ACC112 (cell line): Measurements from ENCODE around the gene CNTNAP4.

Experiments used
- H2AFZ ChIP-seq: fragments of 200-600 bp; sonication (generic); one replicate; pipeline ENCODE4 v1.6.0; 2017; ENCODE audit warnings: antibody characterized with exemption, low read length; ENCODE audit not compliant: unreplicated experiment
- H3K27ac ChIP-seq: fragments of 200-600 bp; sonication (generic); 2 replicates; pipeline ENCODE4 v1.5.1; 2014; ENCODE audit warnings: low read depth, mild to moderate bottlenecking, antibody characterized with exemption, low read length, moderate library complexity
- H3K27me3 ChIP-seq: fragments of 200-600 bp; sonication (generic); 2 replicates; pipeline ENCODE4 v1.6.1; 2014; ENCODE audit warnings: mild to moderate bottlenecking, antibody characterized with exemption, low read length, moderate library complexity, mixed read lengths; ENCODE audit not compliant: insufficient read depth
- H3K36me3 ChIP-seq: fragments of 200-600 bp; sonication (generic); 2 replicates; pipeline ENCODE4 v1.6.1; 2016; ENCODE audit warnings: mild to moderate bottlenecking, antibody characterized with exemption, low read length, moderate library complexity, mixed read lengths; ENCODE audit not compliant: insufficient read depth
- H3K4me1 ChIP-seq: fragments of 200-600 bp; sonication (generic); one replicate; pipeline ENCODE4 v1.6.1; 2016; ENCODE audit warnings: low read length, mixed read lengths; ENCODE audit not compliant: insufficient read depth, unreplicated experiment, control insufficient read depth
- H3K4me3 ChIP-seq: fragments of 200-600 bp; sonication (generic); 2 replicates; pipeline ENCODE4 v1.5.1; 2014; ENCODE audit warnings: mild to moderate bottlenecking, low read depth, low read length
- H3K79me2 ChIP-seq: fragments of 200-600 bp; sonication (generic); one replicate; pipeline ENCODE4 v1.6.0; 2016; ENCODE audit warnings: low read length; ENCODE audit not compliant: control insufficient read depth, unreplicated experiment, insufficient read depth

The CNTNAP4 gene

DNA sequence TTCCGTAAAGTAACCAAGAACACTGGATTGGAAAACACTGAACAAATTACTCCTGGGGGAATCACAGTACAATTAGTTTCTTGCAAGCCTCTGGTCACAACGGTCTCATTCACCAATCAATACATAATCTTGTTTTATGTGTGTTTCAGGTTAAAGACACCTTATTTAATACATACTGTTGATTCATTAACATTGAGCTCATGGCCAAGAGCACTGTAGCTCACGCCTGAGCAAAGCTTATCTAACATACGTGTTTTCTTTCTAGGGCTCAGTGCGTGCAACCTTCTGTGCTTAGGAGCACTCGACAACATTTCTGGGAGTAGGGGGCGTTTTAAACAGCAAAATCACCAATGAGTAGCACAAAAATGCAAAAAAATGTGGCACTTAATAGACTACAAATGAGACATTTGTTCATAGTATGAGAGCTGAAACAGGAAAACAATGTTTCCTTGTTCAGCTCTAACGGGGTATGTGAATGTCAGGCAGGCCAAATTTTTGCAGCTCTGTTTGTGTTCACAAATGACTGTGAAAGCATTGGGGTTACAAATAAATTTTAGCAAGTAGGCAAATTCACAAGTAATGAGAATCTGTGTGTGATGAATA is 206.2 kb downstream of the CNTNAP4 start:
- H2AFZ ChIP-seq: no peak overlapping the region
- no peaks in the 10 kb centered on the region for H3K79me2 ChIP-seq
- H3K27ac ChIP-seq: no peak overlapping the region
- no peak overlapping the region for H3K4me3 ChIP-seq
- H3K4me1 ChIP-seq: no peaks in the 10 kb centered on the region
- H3K36me3 ChIP-seq: no peaks in the 10 kb centered on the region
- peaks cover 33% of the 10 kb centered on the region for H3K27me3 ChIP-seq

DNA sequence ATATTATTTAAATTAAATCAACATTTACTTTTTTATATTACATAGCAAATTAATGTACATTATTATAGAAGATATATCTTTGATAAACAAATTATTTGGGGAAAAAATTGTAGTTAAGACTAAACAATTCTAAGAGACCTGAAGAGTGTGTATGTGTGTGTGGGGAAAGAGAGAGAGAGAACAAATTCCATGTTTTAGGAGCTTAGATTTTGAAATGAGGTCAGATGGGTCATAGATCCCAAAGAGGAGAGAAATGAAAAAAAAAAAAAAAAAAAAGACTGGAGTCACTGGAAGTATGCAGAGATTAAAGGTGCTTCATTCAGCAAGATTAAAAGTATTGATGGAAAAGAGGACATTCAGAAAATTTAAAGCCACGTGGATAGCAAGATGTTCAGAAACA is 206.8 kb downstream of the CNTNAP4 start:
- no peak overlapping the region for H3K4me3 ChIP-seq
- no peaks in the 10 kb centered on the region for H3K36me3 ChIP-seq
- no peaks in the 10 kb centered on the region for H3K79me2 ChIP-seq
- H2AFZ ChIP-seq: no peak overlapping the region
- no peak overlapping the region for H3K27ac ChIP-seq
- peaks cover 38% of the 10 kb centered on the region for H3K27me3 ChIP-seq
- H3K4me1 ChIP-seq: no peaks in the 10 kb centered on the region

DNA sequence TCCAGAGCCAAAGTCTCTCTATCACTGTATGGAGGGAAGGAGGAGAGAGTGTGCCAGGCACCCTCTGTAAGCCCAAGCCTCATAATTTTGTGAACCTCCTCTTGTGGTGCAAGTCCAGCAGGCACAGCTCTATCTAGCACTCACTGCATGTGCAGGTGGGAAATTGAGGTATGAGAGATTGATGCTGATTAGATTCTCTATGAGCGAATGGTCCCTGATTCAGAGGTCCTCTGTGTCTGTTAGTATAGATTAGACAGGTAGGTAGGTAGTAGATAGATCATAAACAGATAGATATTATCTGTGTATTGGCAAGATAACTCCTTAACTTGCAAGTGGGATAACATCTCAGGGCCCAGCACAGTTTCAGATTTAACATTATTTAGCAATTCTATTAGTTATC is 209.5 kb downstream of the CNTNAP4 start:
- peaks cover 45% of the 10 kb centered on the region for H3K27me3 ChIP-seq
- no peaks in the 10 kb centered on the region for H3K4me1 ChIP-seq
- H3K27ac ChIP-seq: no peak overlapping the region
- no peak overlapping the region for H3K4me3 ChIP-seq
- no peaks in the 10 kb centered on the region for H3K36me3 ChIP-seq
- H2AFZ ChIP-seq: no peak overlapping the region
- H3K79me2 ChIP-seq: no peaks in the 10 kb centered on the region

DNA sequence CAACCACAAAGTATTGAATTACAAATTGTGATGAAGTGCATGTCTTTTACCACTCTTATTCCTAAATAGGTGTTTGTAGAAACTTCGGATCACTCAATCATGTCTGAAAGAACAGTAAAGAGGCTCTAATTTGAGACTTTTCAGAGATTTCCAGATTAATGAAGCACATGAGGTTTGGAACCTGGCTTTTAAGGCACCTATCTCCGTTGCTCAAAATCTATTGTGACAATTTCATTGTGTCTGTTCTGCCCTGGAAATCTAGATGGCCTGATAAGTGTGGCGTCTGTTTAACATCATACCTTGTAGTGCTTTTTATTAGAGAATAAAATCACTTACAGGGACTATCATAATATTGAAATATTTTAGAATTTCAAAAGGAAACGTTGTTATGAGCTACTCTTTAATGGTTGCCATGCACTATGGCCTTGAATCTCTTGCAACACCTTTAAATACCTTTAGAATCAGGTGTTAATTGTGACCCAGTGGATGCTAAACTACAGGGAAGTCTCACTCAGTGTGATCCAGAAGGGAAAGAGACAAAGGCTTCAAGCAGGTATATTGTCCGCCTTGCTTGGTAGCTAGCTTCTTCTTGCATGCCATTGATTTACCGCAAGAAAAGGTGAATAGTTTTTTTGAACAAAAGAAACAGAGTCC is 210.3 kb downstream of the CNTNAP4 start:
- H3K36me3 ChIP-seq: no peaks in the 10 kb centered on the region
- H3K4me3 ChIP-seq: no peak overlapping the region
- H2AFZ ChIP-seq: no peak overlapping the region
- H3K79me2 ChIP-seq: no peaks in the 10 kb centered on the region
- peaks cover 44% of the 10 kb centered on the region for H3K27me3 ChIP-seq
- H3K4me1 ChIP-seq: no peaks in the 10 kb centered on the region
- no peak overlapping the region for H3K27ac ChIP-seq

DNA sequence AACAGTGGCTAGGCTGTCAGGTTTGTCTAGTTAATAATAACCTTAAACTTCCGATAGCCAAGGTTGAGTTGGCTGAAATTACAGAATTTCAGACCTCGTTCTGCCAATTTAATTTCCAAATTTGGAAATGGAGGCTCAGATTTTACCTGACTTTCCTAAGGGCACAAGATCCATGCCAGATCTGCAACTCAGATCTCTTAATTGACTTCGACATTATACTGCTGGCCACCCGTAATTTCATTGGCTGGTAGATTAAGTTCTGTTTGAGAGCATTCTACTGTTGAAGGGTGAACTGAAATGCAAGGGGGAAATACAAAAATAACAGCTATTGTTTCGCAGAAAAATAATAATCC is 210.8 kb downstream of the CNTNAP4 start:
- no peak overlapping the region for H2AFZ ChIP-seq
- no peaks in the 10 kb centered on the region for H3K79me2 ChIP-seq
- H3K27ac ChIP-seq: no peak overlapping the region
- H3K36me3 ChIP-seq: no peaks in the 10 kb centered on the region
- no peaks in the 10 kb centered on the region for H3K4me1 ChIP-seq
- no peak overlapping the region for H3K4me3 ChIP-seq
- H3K27me3 ChIP-seq: peaks cover 42% of the 10 kb centered on the region

DNA sequence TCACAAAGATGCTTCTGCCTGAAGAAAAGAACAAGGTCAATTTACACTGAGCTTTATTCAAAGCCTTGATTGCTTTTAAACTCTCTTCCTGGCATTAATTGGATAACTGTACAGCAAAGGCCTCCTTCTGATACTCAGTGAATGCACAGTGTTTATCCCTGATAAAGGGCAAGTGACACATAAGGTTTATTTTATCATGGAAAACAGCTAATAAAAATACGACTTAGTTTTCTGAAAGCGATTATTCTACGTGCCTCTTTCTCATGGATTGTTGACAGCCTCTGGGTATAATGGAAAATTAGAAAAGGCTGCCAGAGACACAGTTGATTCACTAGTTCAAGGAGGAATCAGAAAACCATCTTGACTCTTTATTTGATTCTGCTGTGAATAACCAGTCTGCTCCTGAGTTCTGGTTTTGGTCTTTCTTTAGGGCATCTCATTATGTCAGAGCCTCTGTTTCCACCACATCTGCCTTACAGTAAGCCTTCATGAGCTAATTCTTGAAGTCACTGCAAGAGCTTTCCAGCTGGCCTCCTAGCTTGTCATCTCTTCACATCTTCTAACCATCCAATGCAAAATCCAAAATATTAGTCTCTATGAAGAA is 212.9 kb downstream of the CNTNAP4 start:
- no peak overlapping the region for H3K4me3 ChIP-seq
- no peak overlapping the region for H2AFZ ChIP-seq
- peaks cover 38% of the 10 kb centered on the region for H3K27me3 ChIP-seq
- H3K4me1 ChIP-seq: no peaks in the 10 kb centered on the region
- H3K27ac ChIP-seq: no peak overlapping the region
- no peaks in the 10 kb centered on the region for H3K36me3 ChIP-seq
- no peaks in the 10 kb centered on the region for H3K79me2 ChIP-seq

DNA sequence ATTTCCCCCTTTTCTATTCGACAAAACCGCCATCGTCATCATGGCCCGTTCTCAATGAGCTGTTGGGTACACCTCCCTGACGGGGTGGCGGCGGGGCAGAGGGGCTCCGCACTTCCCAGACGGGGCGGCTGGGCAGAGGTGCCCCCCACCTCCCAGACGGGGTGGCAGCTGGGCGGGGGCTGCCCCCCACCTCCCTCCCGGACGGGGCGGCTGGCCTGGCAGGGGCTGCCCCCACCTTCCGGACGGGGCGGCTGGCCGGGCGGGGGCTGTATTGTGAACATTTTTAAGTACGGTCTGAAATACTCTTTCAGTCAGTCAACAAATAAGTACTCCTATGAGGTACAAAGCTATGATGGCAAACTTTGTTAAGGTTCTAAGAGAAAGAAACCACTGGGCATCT is 222.8 kb downstream of the CNTNAP4 start:
- no peaks in the 10 kb centered on the region for H3K27me3 ChIP-seq
- no peaks in the 10 kb centered on the region for H3K4me1 ChIP-seq
- no peak overlapping the region for H2AFZ ChIP-seq
- H3K79me2 ChIP-seq: no peaks in the 10 kb centered on the region
- no peaks in the 10 kb centered on the region for H3K36me3 ChIP-seq
- no peak overlapping the region for H3K4me3 ChIP-seq
- H3K27ac ChIP-seq: no peak overlapping the region

DNA sequence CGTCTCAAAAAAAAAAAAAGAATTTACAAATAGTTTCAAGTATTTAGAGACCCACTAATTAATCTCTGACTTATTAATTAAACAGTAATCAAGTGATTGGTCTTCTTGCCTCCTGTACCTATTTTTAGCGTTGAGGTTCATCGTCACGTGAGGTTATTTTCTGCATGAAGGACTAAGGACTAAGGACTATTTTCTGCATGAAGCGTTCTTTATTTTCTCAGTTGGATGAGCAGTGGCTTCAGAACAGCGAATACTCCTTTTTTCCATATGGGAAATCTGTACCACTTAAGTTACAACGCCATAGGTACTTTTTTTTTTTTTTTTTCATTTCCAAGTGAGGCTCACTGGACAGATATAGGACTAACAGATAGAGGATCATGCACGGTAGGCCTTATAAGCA is 224.9 kb downstream of the CNTNAP4 start:
- H3K27me3 ChIP-seq: no peaks in the 10 kb centered on the region
- H3K36me3 ChIP-seq: no peaks in the 10 kb centered on the region

DNA sequence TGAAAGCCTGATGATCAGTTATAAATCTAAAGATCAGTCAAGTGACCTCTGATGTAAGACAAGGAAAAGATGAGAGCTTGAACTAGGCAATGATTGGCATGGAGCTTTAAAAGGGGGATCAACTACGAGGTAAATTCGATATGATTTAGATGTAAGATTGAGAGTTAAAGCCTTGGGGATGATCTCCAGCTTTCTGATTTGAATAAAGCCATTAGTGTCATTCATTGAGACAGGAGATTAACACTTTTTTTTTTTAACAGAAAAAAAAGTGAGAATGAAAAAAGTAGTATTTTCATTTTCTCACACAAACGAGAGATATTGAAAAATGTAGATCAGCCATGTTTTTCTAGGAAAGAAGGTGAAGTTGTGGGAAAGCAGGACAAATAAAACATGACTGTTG is 225.4 kb downstream of the CNTNAP4 start:
- Histone ChIP-seq H3K4me1 (no peaks in the 10 kb centered on the region), H3K4me3 (no peak overlapping the region), H3K36me3 (no peaks in the 10 kb centered on the region), H3K27ac (no peak overlapping the region), H3K27me3 (no peaks in the 10 kb centered on the region), H2AFZ (no peak overlapping the region), H3K79me2 (no peaks in the 10 kb centered on the region)

More for the DNA sequence above, 224.9 kb downstream of the CNTNAP4 start:
- no peak overlapping the region for H3K4me3 ChIP-seq
- no peaks in the 10 kb centered on the region for H3K4me1 ChIP-seq
- no peak overlapping the region for H3K27ac ChIP-seq
- no peak overlapping the region for H2AFZ ChIP-seq
- H3K79me2 ChIP-seq: no peaks in the 10 kb centered on the region

DNA sequence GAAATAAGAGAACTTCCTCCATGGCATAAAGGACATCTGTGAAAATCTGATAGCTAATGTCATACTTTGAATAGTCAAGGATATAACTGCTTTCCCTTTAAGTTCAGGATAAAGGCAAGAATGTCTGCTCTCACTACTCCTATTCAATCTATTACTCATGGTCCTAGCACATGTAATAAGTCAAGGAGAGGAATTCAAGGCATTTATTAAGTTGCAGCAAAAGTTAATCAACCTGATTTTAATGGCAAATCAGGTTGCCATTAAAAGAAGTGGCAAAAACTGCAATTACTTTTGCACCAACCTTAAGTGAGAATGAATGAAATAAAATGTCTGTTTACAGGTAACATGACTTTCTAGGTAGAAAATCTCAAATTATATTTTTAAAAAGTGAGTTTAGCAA is 225.9 kb downstream of the CNTNAP4 start:
- Histone ChIP-seq H3K27ac (no peak overlapping the region), H3K79me2 (no peaks in the 10 kb centered on the region), H3K4me3 (no peak overlapping the region), H3K4me1 (no peaks in the 10 kb centered on the region), H3K36me3 (no peaks in the 10 kb centered on the region), H2AFZ (no peak overlapping the region), H3K27me3 (no peaks in the 10 kb centered on the region)

DNA sequence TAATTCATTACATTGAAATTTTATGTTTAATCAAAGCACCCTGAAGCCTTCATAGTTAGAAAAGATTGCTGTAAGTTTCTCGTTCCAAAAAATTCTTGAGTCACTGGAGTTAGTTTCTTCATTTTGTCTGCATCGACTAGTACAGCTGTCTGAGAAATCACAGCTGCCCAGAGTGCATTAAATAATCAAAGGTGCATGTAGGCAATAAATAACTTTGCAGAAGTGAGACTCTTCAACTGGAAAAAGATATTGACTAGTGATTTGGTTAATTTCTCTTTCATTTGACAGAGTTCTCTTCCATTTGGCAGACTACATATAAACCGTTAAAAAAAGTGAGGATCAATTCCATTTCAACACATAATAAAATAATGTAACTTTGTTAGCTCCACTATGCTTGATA is 234.0 kb downstream of the CNTNAP4 start:
- no peak overlapping the region for H2AFZ ChIP-seq
- H3K27ac ChIP-seq: no peak overlapping the region
- no peak overlapping the region for H3K4me3 ChIP-seq
- H3K27me3 ChIP-seq: 0 out of 2 replicates have a peak, but pooled peaks cover 7% of the 10 kb centered on the region
- no peaks in the 10 kb centered on the region for H3K79me2 ChIP-seq
- H3K36me3 ChIP-seq: no peaks in the 10 kb centered on the region
- no peaks in the 10 kb centered on the region for H3K4me1 ChIP-seq
